IPS DF 6.9 (cell line): ENCODE results near the gene KRT83.
"Not testable (repeated sequence)": the region's sequence is repeated elsewhere in the genome, so short reads cannot be mapped to it uniquely, and the experiment has no call there.

Experiments
- DNase-seq: peaks from one replicate; pipeline ENCODE4 v3.0.0-alpha.2; 2013; ENCODE audit warnings: low read depth, low spot score
- H3K27ac ChIP-seq: one replicate; pipeline ENCODE4 v1.5.1; 2013; ENCODE audit warnings: low read length, control low read depth
- H3K27me3 ChIP-seq: 2 replicates; pipeline ENCODE4 v1.6.1; 2013; ENCODE audit warnings: mild to moderate bottlenecking, low read length; ENCODE audit not compliant: control insufficient read depth, insufficient read depth
- H3K36me3 ChIP-seq: 2 replicates; pipeline ENCODE4 v1.6.1; 2013; ENCODE audit warnings: low read length; ENCODE audit not compliant: control insufficient read depth, insufficient read depth
- H3K4me1 ChIP-seq: 2 replicates; pipeline ENCODE4 v1.6.1; 2013; ENCODE audit warnings: low read length; ENCODE audit not compliant: control insufficient read depth, insufficient read depth
- H3K4me3 ChIP-seq: 2 replicates; pipeline ENCODE4 v1.5.1; 2013; ENCODE audit warnings: mild to moderate bottlenecking, low read length
- H3K9me3 ChIP-seq: 2 replicates; pipeline ENCODE4 v1.6.1; 2013; ENCODE audit warnings: low read length, inconsistent platforms; ENCODE audit not compliant: control insufficient read depth, insufficient read depth
- WGBS: extraction: QIAGEN DNeasy Blood & Tissue Kit; methylation state at CpG from one replicate; pipeline ENCODE4 v1.1.7; 2013; ENCODE audit warnings: mixed read lengths, missing lambda C conversion rate; ENCODE audit not compliant: insufficient read length, insufficient coverage; 5-methylcytosine and 5-hydroxymethylcytosine counted together

Gene KRT83

GRCh38 chr12:52298677-52299190 is 22.5 kb downstream of the KRT83 start:
- no CpG with 5 or more reads among the region's 4 CpGs for WGBS
- H3K4me1 ChIP-seq = no peaks in the 10 kb centered on the region
- H3K36me3 ChIP-seq = no peaks in the 10 kb centered on the region
- H3K27me3 ChIP-seq = no peaks in the 10 kb centered on the region
- no peaks in the 10 kb centered on the region for H3K9me3 ChIP-seq
- DNase-seq = no peak
- no peak overlapping the region for H3K4me3 ChIP-seq
- no peak overlapping the region for H3K27ac ChIP-seq

- H3K9me3 ChIP-seq = no peaks in the 10 kb centered on the region
- H3K27me3 ChIP-seq = no peaks in the 10 kb centered on the region
- H3K36me3 ChIP-seq = no peaks in the 10 kb centered on the region
- no CpG with 5 or more reads among the region's 5 CpGs for WGBS
- no peak for DNase-seq
- H3K4me3 ChIP-seq = no peak overlapping the region
- H3K4me1 ChIP-seq = no peaks in the 10 kb centered on the region
- no peak overlapping the region for H3K27ac ChIP-seq
Observed at GRCh38 chr12:52296572-52297215, 24.5 kb downstream of the KRT83 start.

GRCh38 chr12:52295663-52296062 is 25.5 kb downstream of the KRT83 start:
- H3K4me3 ChIP-seq = no peak overlapping the region
- DNase-seq = no peak
- no peak overlapping the region for H3K27ac ChIP-seq
- H3K9me3 ChIP-seq = no peaks in the 10 kb centered on the region
- no peaks in the 10 kb centered on the region for H3K4me1 ChIP-seq
- no peaks in the 10 kb centered on the region for H3K36me3 ChIP-seq
- whole genome bisulfite sequencing = no CpG with 5 or more reads among the region's 1 CpG
- H3K27me3 ChIP-seq = no peaks in the 10 kb centered on the region

GRCh38 chr12:52294803-52295202 is 26.4 kb downstream of the KRT83 start:
- no peak for DNase-seq
- no peak overlapping the region for H3K27ac ChIP-seq
- WGBS = no CpG with 5 or more reads among the region's 1 CpG
- H3K4me1 ChIP-seq = no peaks in the 10 kb centered on the region
- H3K36me3 ChIP-seq = no peaks in the 10 kb centered on the region
- H3K9me3 ChIP-seq = no peaks in the 10 kb centered on the region
- no peak overlapping the region for H3K4me3 ChIP-seq
- no peaks in the 10 kb centered on the region for H3K27me3 ChIP-seq

GRCh38 chr12:52293926-52294325 is 27.3 kb downstream of the KRT83 start:
- H3K9me3 ChIP-seq = no peaks in the 10 kb centered on the region
- H3K4me3 ChIP-seq = no peak overlapping the region
- H3K36me3 ChIP-seq = no peaks in the 10 kb centered on the region
- no peak overlapping the region for H3K27ac ChIP-seq
- no CpG with 5 or more reads among the region's 1 CpG for WGBS
- H3K27me3 ChIP-seq = no peaks in the 10 kb centered on the region
- H3K4me1 ChIP-seq = no peaks in the 10 kb centered on the region
- DNase-seq = no peak

- Histone ChIP-seq H3K4me3 (no peak within 1 kb of the TSS), H3K36me3 (no peaks in the 10 kb centered on the region), H3K4me1 (peaks cover 1% of the 10 kb centered on the region; the same call in 1 of the 2 replicates), H3K27ac (no peak within 1 kb of the TSS), H3K9me3 (no peaks in the 10 kb centered on the region), H3K27me3 (no peaks in the 10 kb centered on the region)
- no CpG with 5 or more reads among the region's 32 CpGs for WGBS
- no peak for DNase-seq
Observed at GRCh38 chr12:52291267-52291935, 29.8 kb downstream of the KRT83 start, which contains the start of gene KRT81. TSS of gene KRT81 (minus strand) at chr12:52291534. CDS start at chr12:52291465, 69 bp downstream.

GRCh38 chr12:52290483-52291134 is 30.6 kb downstream of the KRT83 start:
- H3K4me3 ChIP-seq, H3K9me3 ChIP-seq, H3K27me3 ChIP-seq, DNase-seq, H3K27ac ChIP-seq, H3K36me3 ChIP-seq, H3K4me1 ChIP-seq: not testable (repeated sequence)
- WGBS = no CpG with 5 or more reads among the region's 5 CpGs

GRCh38 chr12:52287816-52288805 is 33.1 kb downstream of the KRT83 start:
- H3K4me3 ChIP-seq, H3K27me3 ChIP-seq, H3K4me1 ChIP-seq, H3K27ac ChIP-seq, H3K9me3 ChIP-seq, DNase-seq, H3K36me3 ChIP-seq: not testable (repeated sequence)
- no CpG with 5 or more reads among the region's 17 CpGs for WGBS

GRCh38 chr12:52286857-52287785 is 34.1 kb downstream of the KRT83 start:
- not testable (repeated sequence) for H3K36me3 ChIP-seq, H3K4me1 ChIP-seq, H3K27me3 ChIP-seq, H3K27ac ChIP-seq, DNase-seq, H3K4me3 ChIP-seq, H3K9me3 ChIP-seq
- WGBS = no CpG with 5 or more reads among the region's 21 CpGs
